ENCODE measurements around the gene COL9A2. TPM values are rescaled to one million over a fixed set of nuclear protein-coding genes. Genes with fewer than 3 reads are reported as not detected.

Gene COL9A2
- total and polyA plus RNA-seq, 5 donors: 0.40 to 2.0 (median 1.3) TPM

DNA sequence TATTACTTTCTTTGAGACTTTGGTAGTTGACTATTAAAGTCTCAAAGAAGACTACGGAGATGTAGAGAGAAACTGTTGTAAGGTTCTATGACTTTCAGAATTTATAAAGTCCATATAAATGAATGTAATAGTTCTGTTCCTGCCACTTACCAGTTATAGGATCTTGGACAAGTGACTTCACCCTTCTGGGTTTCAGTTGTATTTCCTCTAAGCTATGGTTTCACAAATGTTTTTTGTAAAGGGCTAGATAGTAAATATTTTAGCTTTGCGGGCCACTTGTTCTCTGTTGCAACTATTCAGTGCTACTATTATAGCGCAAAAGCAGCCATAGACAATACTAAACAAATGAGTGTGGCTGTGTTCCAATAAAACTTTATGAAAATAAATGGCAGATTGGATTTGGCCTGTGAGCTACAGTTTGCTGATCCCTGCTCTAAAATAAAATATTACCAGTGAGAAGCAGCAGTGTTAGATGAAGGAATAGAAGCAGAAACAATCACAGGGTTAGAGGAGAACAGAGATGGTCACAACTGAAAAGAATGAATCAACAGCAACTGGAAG lies 44.4 kb downstream of the COL9A2 start:
- intact Hi-C loops (cut with DNase I): no loop called here
- H3K4me1 ChIP-seq (ENCODE audit: control insufficient read depth, insufficient read depth, low read length): peaks cover 2% of the 10 kb centered on the region
- WGBS: 96% methylated on average over 3 of the region's 3 CpGs
- no peaks in the 10 kb centered on the region for H3K27me3 ChIP-seq (ENCODE audit: control insufficient read depth, insufficient read depth)
- ATAC-seq (no peak), DNase-seq (no peak)
- H3K27ac ChIP-seq (ENCODE audit: low read length): no peak overlapping the region
- no peak overlapping the region for H3K4me3 ChIP-seq (ENCODE audit: low read length)
- H3K9me3 ChIP-seq (ENCODE audit: control insufficient read depth, low read length): no peaks in the 10 kb centered on the region

DNA sequence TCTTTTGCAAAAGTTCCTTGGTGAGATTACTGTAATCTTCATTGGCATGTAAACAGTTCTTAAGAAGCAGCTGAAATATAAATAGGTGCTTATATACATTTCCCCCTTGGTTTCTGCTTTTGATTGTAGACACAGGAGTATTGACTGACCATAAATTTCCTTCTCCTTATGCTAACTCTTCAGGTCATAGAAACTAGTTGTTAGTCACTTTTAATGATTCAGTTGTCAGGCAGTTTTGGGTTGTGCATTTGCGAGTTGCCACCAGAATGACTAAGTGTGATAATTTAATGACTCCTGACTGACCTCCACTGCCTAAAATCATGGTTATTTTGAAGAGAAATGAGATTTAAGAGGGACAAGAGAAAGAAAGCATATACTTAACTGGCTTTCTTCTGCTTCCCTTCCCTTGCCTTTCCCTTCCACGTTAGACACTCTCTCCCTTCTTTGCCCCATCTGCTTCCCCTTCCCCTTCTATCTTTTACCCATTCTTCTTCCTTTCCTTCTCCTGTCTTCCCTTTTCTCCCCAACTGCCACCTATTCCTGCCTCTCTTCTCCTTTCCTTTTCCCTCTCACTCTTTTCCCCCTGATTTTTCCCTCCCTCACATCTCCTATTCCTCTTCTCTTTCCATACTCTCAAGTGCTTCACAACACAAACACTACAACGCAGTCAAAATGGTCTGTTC lies 46.8 kb downstream of the COL9A2 start:
- DNase-seq (no peak), ATAC-seq (no peak)
- WGBS: 54% methylated on average over 3 of the region's 3 CpGs
- Histone ChIP-seq H3K27me3 (ENCODE audit: control insufficient read depth, insufficient read depth) (no peaks in the 10 kb centered on the region), H3K4me3 (ENCODE audit: low read length) (no peak overlapping the region), H3K9me3 (ENCODE audit: control insufficient read depth, low read length) (no peaks in the 10 kb centered on the region), H3K4me1 (ENCODE audit: control insufficient read depth, insufficient read depth, low read length) (peaks cover 2% of the 10 kb centered on the region), H3K27ac (ENCODE audit: low read length) (no peak overlapping the region)
- intact Hi-C loops (cut with DNase I): no loop called here

DNA sequence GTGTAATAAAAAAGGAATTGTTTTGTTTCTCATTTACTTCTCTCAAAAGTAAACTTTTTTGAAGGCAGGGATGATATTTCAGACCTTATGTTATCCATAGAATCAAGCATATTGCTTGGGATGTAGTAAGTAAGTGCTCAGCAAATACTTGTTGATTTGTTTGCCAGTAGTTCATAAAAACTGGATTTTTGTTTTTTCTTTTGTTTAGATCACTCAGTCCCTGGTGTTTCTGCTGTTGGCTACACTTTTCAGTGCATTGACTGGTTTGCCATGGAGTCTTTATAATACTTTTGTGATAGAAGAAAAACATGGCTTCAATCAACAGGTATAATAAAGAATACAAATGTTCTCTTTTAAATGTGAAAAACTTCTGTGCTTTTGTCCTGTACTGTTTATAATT lies 48.9 kb downstream of the COL9A2 start:
- Histone ChIP-seq H3K4me3 (ENCODE audit: low read length) (no peak overlapping the region), H3K4me1 (ENCODE audit: control insufficient read depth, insufficient read depth, low read length) (peaks cover 2% of the 10 kb centered on the region), H3K9me3 (ENCODE audit: control insufficient read depth, low read length) (no peaks in the 10 kb centered on the region), H3K27me3 (ENCODE audit: control insufficient read depth, insufficient read depth) (no peaks in the 10 kb centered on the region), H3K27ac (ENCODE audit: low read length) (no peak overlapping the region)
- no peak for DNase-seq
- intact Hi-C loops (cut with DNase I): no loop called here
- no peak for ATAC-seq

DNA sequence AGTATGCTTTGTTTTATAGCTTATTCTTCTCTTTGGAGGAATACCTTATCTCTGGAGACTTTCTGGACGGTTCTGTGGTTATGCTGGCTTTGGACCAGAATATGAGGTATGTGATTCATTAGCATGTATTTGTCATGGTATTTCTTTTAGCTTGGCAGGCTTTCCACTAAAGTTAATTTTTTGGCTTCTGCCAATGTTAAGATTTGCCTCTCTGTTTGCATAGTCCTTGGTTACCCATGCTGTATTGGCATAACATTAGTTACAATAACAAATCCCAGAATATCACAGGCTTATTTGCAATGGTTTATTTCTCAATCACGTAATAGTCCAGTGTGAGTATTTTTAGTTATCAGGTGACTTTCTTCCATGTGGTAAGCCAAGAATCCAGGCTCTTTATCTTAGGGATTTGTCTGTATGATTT lies 49.3 kb downstream of the COL9A2 start:
- no peak overlapping the region for H3K4me3 ChIP-seq (ENCODE audit: low read length)
- no peaks in the 10 kb centered on the region for H3K9me3 ChIP-seq (ENCODE audit: control insufficient read depth, low read length)
- no peak overlapping the region for H3K27ac ChIP-seq (ENCODE audit: low read length)
- DNase-seq: no peak
- H3K4me1 ChIP-seq (ENCODE audit: control insufficient read depth, insufficient read depth, low read length): peaks cover 2% of the 10 kb centered on the region
- no peaks in the 10 kb centered on the region for H3K27me3 ChIP-seq (ENCODE audit: control insufficient read depth, insufficient read depth)
- 36% methylated on average over 2 of the region's 2 CpGs for WGBS
- intact Hi-C loops (cut with DNase I): no loop called here
- ATAC-seq: peak; percentile 92

- H3K27me3 ChIP-seq (ENCODE audit: control insufficient read depth, insufficient read depth): no peaks in the 10 kb centered on the region
- peak overlapping the region; percentile 86 for H3K27ac ChIP-seq (ENCODE audit: low read length)
- ATAC-seq (no peak), DNase-seq (no peak)
- WGBS: 93% methylated on average over 6 of the region's 6 CpGs
- H3K4me3 ChIP-seq (ENCODE audit: low read length): no peak overlapping the region
- no peaks in the 10 kb centered on the region for H3K9me3 ChIP-seq (ENCODE audit: control insufficient read depth, low read length)
- H3K4me1 ChIP-seq (ENCODE audit: control insufficient read depth, insufficient read depth, low read length): peaks cover 2% of the 10 kb centered on the region
- intact Hi-C loops (cut with DNase I): no loop called here
Observed at GRCh38 chr1:40266786-40267535, 50.1 kb downstream of the COL9A2 start.

- Histone ChIP-seq H3K9me3 (ENCODE audit: control insufficient read depth, low read length) (no peaks in the 10 kb centered on the region), H3K4me1 (ENCODE audit: control insufficient read depth, insufficient read depth, low read length) (peaks cover 2% of the 10 kb centered on the region), H3K27me3 (ENCODE audit: control insufficient read depth, insufficient read depth) (no peaks in the 10 kb centered on the region), H3K27ac (ENCODE audit: low read length) (no peak overlapping the region), H3K4me3 (ENCODE audit: low read length) (no peak overlapping the region)
- ATAC-seq (no peak), DNase-seq (no peak)
- intact Hi-C loops (cut with DNase I): no loop called here
Observed at GRCh38 chr1:40265919-40266318, 51.2 kb downstream of the COL9A2 start.

GRCh38 chr1:40265298-40265697 lies 51.8 kb downstream of the COL9A2 start:
- Histone ChIP-seq H3K27me3 (ENCODE audit: control insufficient read depth, insufficient read depth) (no peaks in the 10 kb centered on the region), H3K4me3 (ENCODE audit: low read length) (no peak overlapping the region), H3K27ac (ENCODE audit: low read length) (no peak overlapping the region), H3K4me1 (ENCODE audit: control insufficient read depth, insufficient read depth, low read length) (peaks cover 2% of the 10 kb centered on the region), H3K9me3 (ENCODE audit: control insufficient read depth, low read length) (no peaks in the 10 kb centered on the region)
- DNase-seq: no peak
- no peak for ATAC-seq
- intact Hi-C loops (cut with DNase I): no loop called here

GRCh38 chr1:40264354-40264781 lies 52.7 kb downstream of the COL9A2 start:
- WGBS: 94% methylated on average over 3 of the region's 3 CpGs
- ATAC-seq: no peak
- H3K4me3 ChIP-seq (ENCODE audit: low read length): no peak overlapping the region
- DNase-seq: no peak
- H3K27ac ChIP-seq (ENCODE audit: low read length): no peak overlapping the region
- H3K27me3 ChIP-seq (ENCODE audit: control insufficient read depth, insufficient read depth): no peaks in the 10 kb centered on the region
- intact Hi-C loops (cut with DNase I): no loop called here
- peaks cover 2% of the 10 kb centered on the region for H3K4me1 ChIP-seq (ENCODE audit: control insufficient read depth, insufficient read depth, low read length)
- no peaks in the 10 kb centered on the region for H3K9me3 ChIP-seq (ENCODE audit: control insufficient read depth, low read length)

GRCh38 chr1:40258445-40258769 lies 58.7 kb downstream of the COL9A2 start:
- Histone ChIP-seq H3K27ac (ENCODE audit: low read length) (peak overlapping the region; percentile 64), H3K4me1 (ENCODE audit: control insufficient read depth, insufficient read depth, low read length) (peaks cover 2% of the 10 kb centered on the region), H3K27me3 (ENCODE audit: control insufficient read depth, insufficient read depth) (no peaks in the 10 kb centered on the region), H3K4me3 (ENCODE audit: low read length) (peak overlapping the region; percentile 86), H3K9me3 (ENCODE audit: control insufficient read depth, low read length) (no peaks in the 10 kb centered on the region)
- DNase-seq (peak in 1 of 3 donors; percentile 51), ATAC-seq (no peak)
- intact Hi-C loops (cut with DNase I): no loop called here
- whole genome bisulfite sequencing: 0% methylated on average over 10 of the region's 10 CpGs

- peaks cover 2% of the 10 kb centered on the region for H3K4me1 ChIP-seq (ENCODE audit: control insufficient read depth, insufficient read depth, low read length)
- intact Hi-C loops (cut with DNase I): no loop called here
- WGBS: under 1% methylated on average over 48 of the region's 48 CpGs
- ATAC-seq (peak; percentile 99 to 100), DNase-seq (peak; percentile 95 to 97 (median 97))
- peak within 1 kb of the TSS; percentile 99 for H3K27ac ChIP-seq (ENCODE audit: low read length)
- peak within 1 kb of the TSS; percentile 86 for H3K4me3 ChIP-seq (ENCODE audit: low read length)
- no peaks in the 10 kb centered on the region for H3K9me3 ChIP-seq (ENCODE audit: control insufficient read depth, low read length)
- no peaks in the 10 kb centered on the region for H3K27me3 ChIP-seq (ENCODE audit: control insufficient read depth, insufficient read depth)
Observed at GRCh38 chr1:40257688-40258444, 59.2 kb downstream of the COL9A2 start, which contains the start of gene ZMPSTE24. Gene ZMPSTE24, plus strand, starts transcription at chr1:40258236. Its CDS starts 36 bp downstream, at chr1:40258272.

GRCh38 chr1:40257313-40257687 lies 59.8 kb downstream of the COL9A2 start:
- Histone ChIP-seq H3K9me3 (ENCODE audit: control insufficient read depth, low read length) (no peaks in the 10 kb centered on the region), H3K27ac (ENCODE audit: low read length) (peak overlapping the region; percentile 99), H3K4me1 (ENCODE audit: control insufficient read depth, insufficient read depth, low read length) (peaks cover 2% of the 10 kb centered on the region), H3K27me3 (ENCODE audit: control insufficient read depth, insufficient read depth) (no peaks in the 10 kb centered on the region), H3K4me3 (ENCODE audit: low read length) (peak overlapping the region; percentile 86)
- under 1% methylated on average over 16 of the region's 16 CpGs for WGBS
- peak; percentile 11 to 15 for ATAC-seq
- intact Hi-C loops (cut with DNase I): no loop called here
- DNase-seq: peak in 1 of 3 donors; percentile 48

Data from right cardiac atrium (tissue), 5 donors.